WTC11 (cell line): ENCODE measurements around the gene PARP4. TPM values are rescaled to one million over a fixed set of nuclear protein-coding genes. Genes with fewer than 3 reads are reported as not detected.
"Not testable (repeated sequence)": the region's sequence is repeated elsewhere in the genome, so short reads cannot be mapped to it uniquely, and the experiment has no call there.

Source experiments
- ATAC-seq: fragments of 200-7000 bp; cut with Tn5 transposase; 2 replicates; pipeline ENCODE4 v1.10.0; 2021; ENCODE audit warnings: mild to moderate bottlenecking, moderate library complexity
- CTCF ChIA-PET: fragments of 300-600 bp; sonication (Branson Sonifier 250); formaldehyde crosslinking; loops from one replicate; lab custom pipeline; 2021; ENCODE audit warnings: antibody characterized with exemption; lab: Charles Lee
- POLR2A ChIA-PET: fragments of 350-600 bp; sonication (Branson Sonifier 250); formaldehyde crosslinking; loops from one replicate; lab custom pipeline; 2021; ENCODE audit warnings: antibody characterized with exemption; lab: Charles Lee
- DNase-seq: peaks from one replicate; pipeline ENCODE4 v3.0.0; 2021; ENCODE audit warnings: low spot score
- H3K27ac Mint-ChIP-seq: 2 replicates; pipeline ENCODE4 v1.8.0; 2021; ENCODE audit warnings: mixed read lengths
- H3K27me3 Mint-ChIP-seq: 2 replicates; pipeline ENCODE4 v1.8.0; 2021; ENCODE audit warnings: low read depth, mild to moderate bottlenecking, moderate library complexity, mixed read lengths
- H3K36me3 Mint-ChIP-seq: 2 replicates; pipeline ENCODE4 v1.8.0; 2021; ENCODE audit warnings: mixed read lengths
- H3K4me1 Mint-ChIP-seq: 2 replicates; pipeline ENCODE4 v1.8.0; 2022; ENCODE audit warnings: mixed read lengths
- H3K4me3 Mint-ChIP-seq: 2 replicates; pipeline ENCODE4 v1.8.0; 2021; ENCODE audit warnings: mild to moderate bottlenecking, moderate library complexity, mixed read lengths
- H3K9me3 Mint-ChIP-seq: 2 replicates; pipeline ENCODE4 v1.8.0; 2021; ENCODE audit warnings: mixed read lengths
- ESRRA ChIP-seq: sonication (generic); formaldehyde crosslinking; IDR thresholded peaks from 2 replicates; pipeline ENCODE4 v1.8.1; 2022; ENCODE audit warnings: mild to moderate bottlenecking, missing genetic modification reagents, borderline replicate concordance
- FOXJ3 ChIP-seq: sonication (generic); formaldehyde crosslinking; IDR thresholded peaks from 2 replicates; pipeline ENCODE4 v1.9.0; 2021; ENCODE audit warnings: missing genetic modification reagents, mild to moderate bottlenecking, borderline replicate concordance
- HMGA2 ChIP-seq: fragments of 250-450 bp; sonication (Bioruptor Pico); IDR thresholded peaks from 2 replicates; pipeline ENCODE4 v1.4.0; 2021; ENCODE audit warnings: mild to moderate bottlenecking, moderate library complexity
- IRF2 ChIP-seq: sonication (generic); formaldehyde crosslinking; IDR thresholded peaks from 2 replicates; pipeline ENCODE4 v1.8.0; 2022; ENCODE audit warnings: low read depth, missing genetic modification reagents, borderline replicate concordance
- NR2C2 ChIP-seq: sonication (generic); formaldehyde crosslinking; IDR thresholded peaks from 2 replicates; pipeline ENCODE4 v1.8.0; 2022; ENCODE audit warnings: mild to moderate bottlenecking, missing genetic modification reagents
- RORB ChIP-seq: fragments of 250-450 bp; sonication (Bioruptor Pico); IDR thresholded peaks from 2 replicates; pipeline ENCODE4 v1.9.0; 2021; ENCODE audit warnings: mild to moderate bottlenecking
- TEAD1 ChIP-seq: sonication (generic); formaldehyde crosslinking; IDR thresholded peaks from 2 replicates; pipeline ENCODE4 v1.8.0; 2022; ENCODE audit warnings: mild to moderate bottlenecking, missing genetic modification reagents
- total RNA-seq: library from RNA; stranded (reverse); gene quantifications from 3 replicates; pipeline ENCODE4 v1.2.3, GENCODE V29; 2021
- TF ChIP-seq, protein P1 (sequence below): sonication (generic); formaldehyde crosslinking; IDR thresholded peaks from 2 replicates; pipeline ENCODE4 v1.8.1; 2022; ENCODE audit warnings: mild to moderate bottlenecking, moderate library complexity, missing genetic modification reagents
- TF ChIP-seq, protein P2 (sequence below): sonication (generic); formaldehyde crosslinking; IDR thresholded peaks from 2 replicates; pipeline ENCODE4 v1.8.1; 2023; ENCODE audit warnings: mild to moderate bottlenecking, missing genetic modification reagents
- TF ChIP-seq, protein P3 (sequence below): sonication (generic); formaldehyde crosslinking; IDR thresholded peaks from 2 replicates; pipeline ENCODE4 v1.8.1; 2023; ENCODE audit warnings: mild to moderate bottlenecking, missing genetic modification reagents, moderate library complexity
- TF ChIP-seq, protein P4 (sequence below): sonication (generic); formaldehyde crosslinking; IDR thresholded peaks from 2 replicates; pipeline ENCODE4 v1.8.1; 2023; ENCODE audit warnings: mild to moderate bottlenecking, missing genetic modification reagents, borderline replicate concordance
- TF ChIP-seq, protein P5 (sequence below): sonication (generic); formaldehyde crosslinking; IDR thresholded peaks from 2 replicates; pipeline ENCODE4 v1.8.1; 2022; ENCODE audit warnings: mild to moderate bottlenecking, missing genetic modification reagents, moderate library complexity, borderline replicate concordance
- TF ChIP-seq, protein P6 (sequence below): fragments of 250-450 bp; sonication (Bioruptor Pico); conservative IDR thresholded peaks from 2 replicates; pipeline ENCODE4 v1.9.0; 2021; ENCODE audit warnings: mild to moderate bottlenecking
- TF ChIP-seq, protein P7 (sequence below): sonication (generic); formaldehyde crosslinking; IDR thresholded peaks from 2 replicates; pipeline ENCODE4 v1.8.1; 2023; ENCODE audit warnings: mild to moderate bottlenecking, missing genetic modification reagents, moderate library complexity
- TF ChIP-seq, protein P8 (sequence below): sonication (generic); formaldehyde crosslinking; IDR thresholded peaks from 2 replicates; pipeline ENCODE4 v1.8.0; 2023; ENCODE audit warnings: mild to moderate bottlenecking, missing genetic modification reagents

Gene PARP4
- total RNA-seq, 1 experiment from 2014 or later: 30.7 TPM

DNA sequence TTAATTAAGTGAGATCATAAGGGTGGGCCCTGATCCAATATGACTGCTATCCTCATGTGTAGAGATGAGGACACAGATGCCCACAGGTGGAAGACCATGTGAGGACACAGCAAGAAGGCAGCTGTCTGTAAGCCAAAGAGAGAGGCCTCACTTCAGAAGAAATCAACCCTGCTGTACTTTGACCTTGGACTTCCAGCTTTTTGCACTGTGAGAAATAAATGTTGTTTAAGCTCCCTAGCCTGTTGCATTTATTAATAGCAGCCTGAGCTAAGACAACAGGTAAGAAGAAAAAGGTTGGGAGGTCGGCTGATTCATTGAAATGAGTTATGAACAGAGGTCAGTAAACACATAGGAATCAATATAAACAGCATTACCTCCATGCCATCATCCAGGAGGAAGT is 14.8 kb downstream of the PARP4 start:
- ATAC-seq: no peak
- Mint-ChIP-seq H3K4me1 (peaks cover 4% of the 10 kb centered on the region; the same call in 1 of the 2 replicates), H3K27me3 (no peaks in the 10 kb centered on the region), H3K36me3 (peaks cover 45% of the 10 kb centered on the region), H3K27ac (no peak overlapping the region), H3K9me3 (no peaks in the 10 kb centered on the region)
- ChIA-PET CTCF (interaction anchor here (0.7 kb wide), 1 partner anchor 184 kb away, joined by 3 read pairs; no protein-coding TSS in a partner anchor), POLR2A (no interaction called here)
- DNase-seq: no peak
- TF ChIP-seq, protein P1, sequence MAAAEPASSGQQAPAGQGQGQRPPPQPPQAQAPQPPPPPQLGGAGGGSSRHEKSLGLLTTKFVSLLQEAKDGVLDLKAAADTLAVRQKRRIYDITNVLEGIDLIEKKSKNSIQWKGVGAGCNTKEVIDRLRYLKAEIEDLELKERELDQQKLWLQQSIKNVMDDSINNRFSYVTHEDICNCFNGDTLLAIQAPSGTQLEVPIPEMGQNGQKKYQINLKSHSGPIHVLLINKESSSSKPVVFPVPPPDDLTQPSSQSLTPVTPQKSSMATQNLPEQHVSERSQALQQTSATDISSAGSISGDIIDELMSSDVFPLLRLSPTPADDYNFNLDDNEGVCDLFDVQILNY (CRISPR knock-in tag): no peak
- no peak for TF ChIP-seq ESRRA (CRISPR knock-in tag)
- no peak for TF ChIP-seq NR2C2 (CRISPR knock-in tag)
- TF ChIP-seq, protein P2, sequence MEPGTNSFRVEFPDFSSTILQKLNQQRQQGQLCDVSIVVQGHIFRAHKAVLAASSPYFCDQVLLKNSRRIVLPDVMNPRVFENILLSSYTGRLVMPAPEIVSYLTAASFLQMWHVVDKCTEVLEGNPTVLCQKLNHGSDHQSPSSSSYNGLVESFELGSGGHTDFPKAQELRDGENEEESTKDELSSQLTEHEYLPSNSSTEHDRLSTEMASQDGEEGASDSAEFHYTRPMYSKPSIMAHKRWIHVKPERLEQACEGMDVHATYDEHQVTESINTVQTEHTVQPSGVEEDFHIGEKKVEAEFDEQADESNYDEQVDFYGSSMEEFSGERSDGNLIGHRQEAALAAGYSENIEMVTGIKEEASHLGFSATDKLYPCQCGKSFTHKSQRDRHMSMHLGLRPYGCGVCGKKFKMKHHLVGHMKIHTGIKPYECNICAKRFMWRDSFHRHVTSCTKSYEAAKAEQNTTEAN (CRISPR knock-in tag): no peak
- no peak for TF ChIP-seq FOXJ3 (CRISPR knock-in tag)
- no peak for TF ChIP-seq TEAD1 (CRISPR knock-in tag)
- no peak for TF ChIP-seq RORB (CRISPR knock-in tag)
- TF ChIP-seq, protein P3, sequence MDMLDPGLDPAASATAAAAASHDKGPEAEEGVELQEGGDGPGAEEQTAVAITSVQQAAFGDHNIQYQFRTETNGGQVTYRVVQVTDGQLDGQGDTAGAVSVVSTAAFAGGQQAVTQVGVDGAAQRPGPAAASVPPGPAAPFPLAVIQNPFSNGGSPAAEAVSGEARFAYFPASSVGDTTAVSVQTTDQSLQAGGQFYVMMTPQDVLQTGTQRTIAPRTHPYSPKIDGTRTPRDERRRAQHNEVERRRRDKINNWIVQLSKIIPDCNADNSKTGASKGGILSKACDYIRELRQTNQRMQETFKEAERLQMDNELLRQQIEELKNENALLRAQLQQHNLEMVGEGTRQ (CRISPR knock-in tag): no peak
- TF ChIP-seq HMGA2 (CRISPR knock-in tag): no peak
- TF ChIP-seq, all 79 proteins: peak for 0
- H3K4me3 Mint-ChIP-seq: no peak overlapping the region

DNA sequence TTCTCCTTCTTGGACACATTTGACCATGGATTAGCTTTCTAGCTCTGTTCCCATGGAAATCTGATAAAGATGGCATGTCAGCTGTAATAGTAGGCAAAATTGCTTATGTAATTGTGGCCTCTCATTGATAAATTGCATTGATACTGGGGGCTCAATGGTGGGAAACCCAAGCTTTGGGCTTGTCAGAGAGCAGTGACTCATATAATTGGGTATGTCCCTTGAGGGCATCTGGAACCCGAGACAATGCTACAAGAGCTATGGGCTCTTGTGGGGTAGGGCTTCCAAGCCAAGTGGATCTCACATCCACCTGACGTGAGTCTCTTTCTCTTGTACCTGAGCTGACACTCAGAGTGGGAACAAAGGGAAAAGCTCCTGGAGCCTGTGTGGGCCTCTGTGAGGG is 16.3 kb downstream of the PARP4 start:
- H3K27me3 Mint-ChIP-seq, CTCF ChIA-PET, H3K4me1 Mint-ChIP-seq, POLR2A ChIA-PET, H3K9me3 Mint-ChIP-seq, ATAC-seq, H3K4me3 Mint-ChIP-seq, H3K27ac Mint-ChIP-seq, DNase-seq: not testable (repeated sequence)
- peaks cover 51% of the 10 kb centered on the region for H3K36me3 Mint-ChIP-seq

DNA sequence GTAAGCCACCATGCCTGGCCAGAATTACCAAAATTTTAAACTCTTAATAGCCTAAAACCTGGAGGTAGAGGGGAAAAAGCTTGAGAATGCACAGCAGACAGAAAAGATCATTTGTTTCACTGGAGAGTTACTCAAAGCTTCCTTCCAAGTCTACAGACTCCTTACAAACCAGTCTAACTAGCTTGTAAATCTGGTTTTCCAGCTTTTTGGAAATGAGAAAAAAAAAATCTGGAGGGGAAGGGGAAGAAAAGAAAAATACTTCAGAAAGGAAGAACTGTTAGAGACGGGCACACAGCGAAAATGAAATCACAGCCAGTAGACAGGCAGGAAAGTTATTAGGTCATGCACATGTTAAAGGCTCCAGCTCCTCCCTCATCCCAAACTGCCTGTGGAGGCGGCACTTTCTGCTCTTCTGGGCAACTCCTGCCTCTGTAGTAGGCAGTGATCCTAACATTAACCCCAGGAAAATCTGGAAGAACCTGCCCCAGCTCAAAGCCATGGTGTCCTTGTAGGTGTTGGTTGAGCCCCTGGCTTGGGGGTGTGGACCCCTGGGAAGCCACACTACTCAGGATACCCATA is 17.3 kb downstream of the PARP4 start:
- no peak for ATAC-seq
- no peak for DNase-seq
- Mint-ChIP-seq H3K4me1 (no peaks in the 10 kb centered on the region), H3K27me3 (no peaks in the 10 kb centered on the region), H3K4me3 (no peak overlapping the region), H3K9me3 (no peaks in the 10 kb centered on the region), H3K36me3 (peaks cover 61% of the 10 kb centered on the region), H3K27ac (no peak overlapping the region)
- ChIA-PET POLR2A (no interaction called here), CTCF (interaction anchor here (0.6 kb wide), 1 partner anchor 27 kb away, joined by 5 read pairs; no protein-coding TSS in a partner anchor)
- no peak for TF ChIP-seq IRF2 (CRISPR knock-in tag)
- TF ChIP-seq, protein P4, sequence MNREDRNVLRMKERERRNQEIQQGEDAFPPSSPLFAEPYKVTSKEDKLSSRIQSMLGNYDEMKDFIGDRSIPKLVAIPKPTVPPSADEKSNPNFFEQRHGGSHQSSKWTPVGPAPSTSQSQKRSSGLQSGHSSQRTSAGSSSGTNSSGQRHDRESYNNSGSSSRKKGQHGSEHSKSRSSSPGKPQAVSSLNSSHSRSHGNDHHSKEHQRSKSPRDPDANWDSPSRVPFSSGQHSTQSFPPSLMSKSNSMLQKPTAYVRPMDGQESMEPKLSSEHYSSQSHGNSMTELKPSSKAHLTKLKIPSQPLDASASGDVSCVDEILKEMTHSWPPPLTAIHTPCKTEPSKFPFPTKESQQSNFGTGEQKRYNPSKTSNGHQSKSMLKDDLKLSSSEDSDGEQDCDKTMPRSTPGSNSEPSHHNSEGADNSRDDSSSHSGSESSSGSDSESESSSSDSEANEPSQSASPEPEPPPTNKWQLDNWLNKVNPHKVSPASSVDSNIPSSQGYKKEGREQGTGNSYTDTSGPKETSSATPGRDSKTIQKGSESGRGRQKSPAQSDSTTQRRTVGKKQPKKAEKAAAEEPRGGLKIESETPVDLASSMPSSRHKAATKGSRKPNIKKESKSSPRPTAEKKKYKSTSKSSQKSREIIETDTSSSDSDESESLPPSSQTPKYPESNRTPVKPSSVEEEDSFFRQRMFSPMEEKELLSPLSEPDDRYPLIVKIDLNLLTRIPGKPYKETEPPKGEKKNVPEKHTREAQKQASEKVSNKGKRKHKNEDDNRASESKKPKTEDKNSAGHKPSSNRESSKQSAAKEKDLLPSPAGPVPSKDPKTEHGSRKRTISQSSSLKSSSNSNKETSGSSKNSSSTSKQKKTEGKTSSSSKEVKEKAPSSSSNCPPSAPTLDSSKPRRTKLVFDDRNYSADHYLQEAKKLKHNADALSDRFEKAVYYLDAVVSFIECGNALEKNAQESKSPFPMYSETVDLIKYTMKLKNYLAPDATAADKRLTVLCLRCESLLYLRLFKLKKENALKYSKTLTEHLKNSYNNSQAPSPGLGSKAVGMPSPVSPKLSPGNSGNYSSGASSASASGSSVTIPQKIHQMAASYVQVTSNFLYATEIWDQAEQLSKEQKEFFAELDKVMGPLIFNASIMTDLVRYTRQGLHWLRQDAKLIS (CRISPR knock-in tag): no peak
- TF ChIP-seq, protein P5, sequence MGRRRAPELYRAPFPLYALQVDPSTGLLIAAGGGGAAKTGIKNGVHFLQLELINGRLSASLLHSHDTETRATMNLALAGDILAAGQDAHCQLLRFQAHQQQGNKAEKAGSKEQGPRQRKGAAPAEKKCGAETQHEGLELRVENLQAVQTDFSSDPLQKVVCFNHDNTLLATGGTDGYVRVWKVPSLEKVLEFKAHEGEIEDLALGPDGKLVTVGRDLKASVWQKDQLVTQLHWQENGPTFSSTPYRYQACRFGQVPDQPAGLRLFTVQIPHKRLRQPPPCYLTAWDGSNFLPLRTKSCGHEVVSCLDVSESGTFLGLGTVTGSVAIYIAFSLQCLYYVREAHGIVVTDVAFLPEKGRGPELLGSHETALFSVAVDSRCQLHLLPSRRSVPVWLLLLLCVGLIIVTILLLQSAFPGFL: no peak
- TF ChIP-seq, protein P6, sequence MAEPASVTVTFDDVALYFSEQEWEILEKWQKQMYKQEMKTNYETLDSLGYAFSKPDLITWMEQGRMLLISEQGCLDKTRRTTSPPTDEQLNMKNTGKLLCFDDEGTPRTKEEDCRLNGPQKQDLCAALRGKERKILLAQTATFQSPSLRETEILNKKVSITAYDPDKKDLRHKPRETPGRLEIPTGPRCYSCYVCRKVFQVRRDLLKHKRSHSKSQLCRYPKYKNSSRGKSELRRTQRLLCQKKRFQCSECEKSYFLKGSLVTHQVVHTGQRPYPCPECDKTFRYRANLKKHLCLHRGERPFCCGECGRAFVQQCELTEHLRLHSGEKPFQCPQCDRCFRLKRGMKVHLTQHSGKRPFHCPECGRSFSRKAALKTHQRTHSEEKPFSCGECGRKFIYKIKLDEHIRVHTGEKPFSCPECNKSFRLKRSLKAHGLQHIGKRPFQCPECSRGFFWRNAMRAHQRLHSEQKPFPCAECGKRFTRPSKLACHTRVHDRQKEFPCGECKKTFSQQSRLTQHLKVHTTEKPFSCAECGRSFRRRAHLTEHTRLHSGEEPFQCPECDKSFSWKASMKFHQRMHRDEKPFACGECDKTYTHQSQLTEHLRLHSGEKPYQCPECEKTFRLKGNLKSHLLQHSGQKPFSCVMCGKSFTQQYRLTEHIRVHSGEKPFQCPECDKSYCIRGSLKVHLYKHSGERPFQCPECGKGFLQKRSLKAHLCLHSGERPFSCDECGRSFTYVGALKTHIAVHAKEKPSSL (CRISPR knock-in tag): no peak
- TF ChIP-seq, protein P7, sequence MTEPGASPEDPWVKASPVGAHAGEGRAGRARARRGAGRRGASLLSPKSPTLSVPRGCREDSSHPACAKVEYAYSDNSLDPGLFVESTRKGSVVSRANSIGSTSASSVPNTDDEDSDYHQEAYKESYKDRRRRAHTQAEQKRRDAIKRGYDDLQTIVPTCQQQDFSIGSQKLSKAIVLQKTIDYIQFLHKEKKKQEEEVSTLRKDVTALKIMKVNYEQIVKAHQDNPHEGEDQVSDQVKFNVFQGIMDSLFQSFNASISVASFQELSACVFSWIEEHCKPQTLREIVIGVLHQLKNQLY: no peak
- TF ChIP-seq, protein P8, sequence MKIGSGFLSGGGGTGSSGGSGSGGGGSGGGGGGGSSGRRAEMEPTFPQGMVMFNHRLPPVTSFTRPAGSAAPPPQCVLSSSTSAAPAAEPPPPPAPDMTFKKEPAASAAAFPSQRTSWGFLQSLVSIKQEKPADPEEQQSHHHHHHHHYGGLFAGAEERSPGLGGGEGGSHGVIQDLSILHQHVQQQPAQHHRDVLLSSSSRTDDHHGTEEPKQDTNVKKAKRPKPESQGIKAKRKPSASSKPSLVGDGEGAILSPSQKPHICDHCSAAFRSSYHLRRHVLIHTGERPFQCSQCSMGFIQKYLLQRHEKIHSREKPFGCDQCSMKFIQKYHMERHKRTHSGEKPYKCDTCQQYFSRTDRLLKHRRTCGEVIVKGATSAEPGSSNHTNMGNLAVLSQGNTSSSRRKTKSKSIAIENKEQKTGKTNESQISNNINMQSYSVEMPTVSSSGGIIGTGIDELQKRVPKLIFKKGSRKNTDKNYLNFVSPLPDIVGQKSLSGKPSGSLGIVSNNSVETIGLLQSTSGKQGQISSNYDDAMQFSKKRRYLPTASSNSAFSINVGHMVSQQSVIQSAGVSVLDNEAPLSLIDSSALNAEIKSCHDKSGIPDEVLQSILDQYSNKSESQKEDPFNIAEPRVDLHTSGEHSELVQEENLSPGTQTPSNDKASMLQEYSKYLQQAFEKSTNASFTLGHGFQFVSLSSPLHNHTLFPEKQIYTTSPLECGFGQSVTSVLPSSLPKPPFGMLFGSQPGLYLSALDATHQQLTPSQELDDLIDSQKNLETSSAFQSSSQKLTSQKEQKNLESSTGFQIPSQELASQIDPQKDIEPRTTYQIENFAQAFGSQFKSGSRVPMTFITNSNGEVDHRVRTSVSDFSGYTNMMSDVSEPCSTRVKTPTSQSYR: no peak
- TF ChIP-seq, protein P1 (CRISPR knock-in tag): no peak
